HepG2 (cell line): ENCODE results near the gene TAF8.

Experiments
- CEBPB ChIP-seq: IDR thresholded peaks from 2 replicates; pipeline ENCODE4 v1.6.1; 2011; ENCODE audit warnings: low read depth, low read length, improper control_type of control experiment, borderline replicate concordance
- CHD4 ChIP-seq: fragments of 200-600 bp; sonication (generic); IDR thresholded peaks from 2 replicates; pipeline ENCODE4 v1.7.0; 2017; ENCODE audit warnings: mild to moderate bottlenecking, low read length, borderline replicate concordance
- CREB1 ChIP-seq, 2 experiments: fragments of 450-650 bp in 1 of 2; IDR thresholded peaks; 2 replicates each; pipeline ENCODE4 v1.6.1; 2016 to 2017; ENCODE audit warnings: control low read depth in 1 of 2, mild to moderate bottlenecking in 1 of 2, missing compliant biosample characterization in 1 of 2, missing genetic modification characterization in 1 of 2
- HDAC6 ChIP-seq: fragments of 200-600 bp; sonication (generic); IDR thresholded peaks from 2 replicates; pipeline ENCODE4 v1.7.0; 2017; ENCODE audit warnings: mild to moderate bottlenecking, antibody characterized with exemption, low read length, low read depth
- KAT7 ChIP-seq: IDR thresholded peaks from 2 replicates; pipeline ENCODE4 v1.6.1; 2018; ENCODE audit warnings: borderline replicate concordance, missing compliant biosample characterization
- MXI1 ChIP-seq: IDR thresholded peaks from 3 replicates; pipeline ENCODE4 v1.6.1; 2012; ENCODE audit warnings: low read depth, low read length, inconsistent platforms, borderline replicate concordance
- PHF5A ChIP-seq: IDR thresholded peaks from one replicate; pipeline ENCODE4 v1.6.1; 2018; ENCODE audit warnings: low read depth, missing genetic modification reagents; ENCODE audit not compliant: unreplicated experiment
- POLR2A ChIP-seq, 2 experiments: IDR thresholded peaks; 2 replicates each; pipeline ENCODE4 v1.6.1; 2011; ENCODE audit warnings: low read depth in 2 of 2, low read length in 2 of 2, mild to moderate bottlenecking in 1 of 2, moderate library complexity in 1 of 2; ENCODE audit not compliant: insufficient read depth in 1 of 2
- TCF7L2 ChIP-seq: IDR thresholded peaks from 2 replicates; pipeline ENCODE4 v1.6.1; 2011; ENCODE audit warnings: mild to moderate bottlenecking, low read depth, low read length, moderate library complexity
- TFAP4 ChIP-seq: sonication (generic); IDR thresholded peaks from 2 replicates; pipeline ENCODE4 v1.6.1; 2016; ENCODE audit warnings: low read depth, borderline replicate concordance
- ZNF354B ChIP-seq: sonication (generic); formaldehyde crosslinking; IDR thresholded peaks from 2 replicates; pipeline ENCODE4 v1.8.0; 2022; ENCODE audit warnings: mild to moderate bottlenecking, missing genetic modification reagents
- TF ChIP-seq, protein P1 (sequence below): sonication (generic); formaldehyde crosslinking; IDR thresholded peaks from 2 replicates; pipeline ENCODE4 v1.4.0; 2020; ENCODE audit warnings: missing genetic modification reagents

GRCh38 chr6:42066156-42066675, 15.9 kb downstream of the TAF8 start:
- TF ChIP-seq MXI1 (no peak), CREB1 (IDR thresholded peaks at IDR 0.05) (no peak), CREB1 (CRISPR knock-in tag; IDR thresholded peaks at IDR 0.05) (no peak), TFAP4 (no peak), TCF7L2 (no peak), HDAC6 (no peak), ZNF354B (CRISPR knock-in tag) (no peak), KAT7 (CRISPR knock-in tag) (no peak), POLR2A (IDR thresholded peaks at IDR 0.05; ENCODE audit: insufficient read depth in 1 of 2, low read depth in 2 of 2, low read length in 2 of 2) (no peak), CHD4 (no peak), CEBPB (no peak), PHF5A (CRISPR knock-in tag) (no peak)
- TF ChIP-seq, protein P1, sequence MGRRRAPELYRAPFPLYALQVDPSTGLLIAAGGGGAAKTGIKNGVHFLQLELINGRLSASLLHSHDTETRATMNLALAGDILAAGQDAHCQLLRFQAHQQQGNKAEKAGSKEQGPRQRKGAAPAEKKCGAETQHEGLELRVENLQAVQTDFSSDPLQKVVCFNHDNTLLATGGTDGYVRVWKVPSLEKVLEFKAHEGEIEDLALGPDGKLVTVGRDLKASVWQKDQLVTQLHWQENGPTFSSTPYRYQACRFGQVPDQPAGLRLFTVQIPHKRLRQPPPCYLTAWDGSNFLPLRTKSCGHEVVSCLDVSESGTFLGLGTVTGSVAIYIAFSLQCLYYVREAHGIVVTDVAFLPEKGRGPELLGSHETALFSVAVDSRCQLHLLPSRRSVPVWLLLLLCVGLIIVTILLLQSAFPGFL (CRISPR knock-in tag): no peak
